Loucy (cell line): Measurements from ENCODE around the gene LILRB4.

Source experiments
- H2AFZ ChIP-seq: fragments of 200-600 bp; sonication (generic); 2 replicates; pipeline ENCODE4 v1.6.0; 2016; ENCODE audit warnings: antibody characterized with exemption, mild to moderate bottlenecking, low read length, moderate library complexity
- H3F3A ChIP-seq: fragments of 200-600 bp; 2 replicates; pipeline ENCODE4 v1.6.0; 2016; ENCODE audit warnings: antibody characterized with exemption, low read depth, mild to moderate bottlenecking
- H3K27me3 ChIP-seq: fragments of 200-600 bp; sonication (generic); 2 replicates; pipeline ENCODE4 v1.6.1; 2014; ENCODE audit warnings: low read length, mild to moderate bottlenecking; ENCODE audit not compliant: insufficient read depth, poor library complexity, severe bottlenecking
- H3K36me3 ChIP-seq: fragments of 200-600 bp; sonication (generic); 2 replicates; pipeline ENCODE4 v1.6.1; 2016; ENCODE audit warnings: low read length; ENCODE audit not compliant: insufficient read depth
- H3K4me1 ChIP-seq: fragments of 200-600 bp; sonication (generic); 2 replicates; pipeline ENCODE4 v1.5.1; 2014; ENCODE audit warnings: low read length, mild to moderate bottlenecking; ENCODE audit not compliant: insufficient read depth, poor library complexity, severe bottlenecking
- H3K4me2 ChIP-seq: fragments of 200-600 bp; sonication (generic); 2 replicates; pipeline ENCODE4 v1.6.0; 2014; ENCODE audit warnings: antibody characterized with exemption, low read length, low read depth, mild to moderate bottlenecking; ENCODE audit not compliant: poor library complexity, severe bottlenecking
- H3K4me3 ChIP-seq: fragments of 200-600 bp; sonication (generic); 2 replicates; pipeline ENCODE4 v1.5.1; 2014; ENCODE audit warnings: low read length, mild to moderate bottlenecking, mixed read lengths; ENCODE audit not compliant: poor library complexity, severe bottlenecking
- H3K79me2 ChIP-seq: fragments of 200-600 bp; sonication (generic); 2 replicates; pipeline ENCODE4 v1.6.1; 2014; ENCODE audit warnings: low read length; ENCODE audit not compliant: insufficient read depth
- H3K9ac ChIP-seq: fragments of 200-600 bp; sonication (generic); 2 replicates; pipeline ENCODE4 v1.6.0; 2014; ENCODE audit warnings: mild to moderate bottlenecking, low read depth, low read length, moderate library complexity; ENCODE audit not compliant: poor library complexity, severe bottlenecking
- H3K9me2 ChIP-seq: fragments of 200-600 bp; sonication (generic); replicated peaks from 2 replicates; pipeline ENCODE4 v1.6.1; 2016; ENCODE audit warnings: low read depth, low read length, mixed read lengths
- H3K9me3 ChIP-seq: fragments of 200-600 bp; sonication (generic); 2 replicates; pipeline ENCODE4 v1.6.1; 2014; ENCODE audit warnings: mild to moderate bottlenecking, antibody characterized with exemption, low read length, low read depth; ENCODE audit not compliant: insufficient read depth
- H4K20me1 ChIP-seq: fragments of 200-600 bp; sonication (generic); 2 replicates; pipeline ENCODE4 v1.6.0; 2014; ENCODE audit warnings: antibody characterized with exemption, low read length, mild to moderate bottlenecking; ENCODE audit not compliant: insufficient read depth, poor library complexity, severe bottlenecking
- EZH2phosphoT487 ChIP-seq: fragments of 200-600 bp; IDR thresholded peaks from 2 replicates; pipeline ENCODE4 v1.6.1; 2018; ENCODE audit warnings: antibody characterized with exemption, mild to moderate bottlenecking, moderate library complexity, borderline replicate concordance
- TF ChIP-seq, protein P1 (sequence below): fragments of 200-600 bp; sonication (generic); conservative IDR thresholded peaks from 2 replicates; pipeline ENCODE4 v1.5.1; 2014; ENCODE audit warnings: mild to moderate bottlenecking, antibody characterized with exemption, low read length

LILRB4 gene

DNA sequence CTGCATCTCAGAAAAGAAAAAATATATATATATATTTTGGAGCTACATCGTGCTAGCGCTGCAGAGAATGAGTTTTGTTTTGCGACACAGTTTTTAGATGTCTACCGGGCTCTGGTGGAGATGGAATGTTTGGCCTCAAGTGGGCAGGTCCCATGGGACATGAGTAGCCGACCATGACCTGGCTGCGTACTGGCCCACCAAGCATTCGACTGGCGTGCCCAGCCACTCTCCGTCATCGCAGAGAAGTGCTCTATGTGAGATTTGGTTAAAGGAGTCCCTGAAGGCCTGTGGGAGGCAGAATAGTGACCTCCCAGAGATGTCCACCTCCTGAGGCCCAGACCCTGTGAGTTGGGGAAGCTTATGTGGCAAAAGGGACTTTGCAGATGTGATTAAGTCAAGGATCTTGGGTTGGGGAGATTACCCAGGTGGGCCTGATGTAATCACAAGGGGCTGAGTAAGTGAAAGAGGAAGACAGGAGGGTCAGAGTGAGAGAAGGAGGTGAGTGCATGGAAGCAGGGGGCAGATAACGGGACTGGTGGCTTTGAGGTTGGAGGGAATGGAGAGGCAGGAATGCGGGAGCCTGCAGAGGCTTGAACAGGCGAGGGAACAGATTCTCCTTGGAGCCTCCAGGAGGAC is 821 bp upstream of the LILRB4 start:
- no peaks in the 10 kb centered on the region for H3F3A ChIP-seq
- H4K20me1 ChIP-seq = no peaks in the 10 kb centered on the region
- no peak overlapping the region for H3K9ac ChIP-seq
- no peaks in the 10 kb centered on the region for H3K9me2 ChIP-seq
- no peaks in the 10 kb centered on the region for H3K9me3 ChIP-seq
- H2AFZ ChIP-seq = no peak overlapping the region
- no peaks in the 10 kb centered on the region for H3K36me3 ChIP-seq
- H3K4me2 ChIP-seq = no peak overlapping the region
- H3K4me3 ChIP-seq = no peak overlapping the region
- no peaks in the 10 kb centered on the region for H3K4me1 ChIP-seq
- H3K27me3 ChIP-seq = no peaks in the 10 kb centered on the region
- TF ChIP-seq, protein P1, sequence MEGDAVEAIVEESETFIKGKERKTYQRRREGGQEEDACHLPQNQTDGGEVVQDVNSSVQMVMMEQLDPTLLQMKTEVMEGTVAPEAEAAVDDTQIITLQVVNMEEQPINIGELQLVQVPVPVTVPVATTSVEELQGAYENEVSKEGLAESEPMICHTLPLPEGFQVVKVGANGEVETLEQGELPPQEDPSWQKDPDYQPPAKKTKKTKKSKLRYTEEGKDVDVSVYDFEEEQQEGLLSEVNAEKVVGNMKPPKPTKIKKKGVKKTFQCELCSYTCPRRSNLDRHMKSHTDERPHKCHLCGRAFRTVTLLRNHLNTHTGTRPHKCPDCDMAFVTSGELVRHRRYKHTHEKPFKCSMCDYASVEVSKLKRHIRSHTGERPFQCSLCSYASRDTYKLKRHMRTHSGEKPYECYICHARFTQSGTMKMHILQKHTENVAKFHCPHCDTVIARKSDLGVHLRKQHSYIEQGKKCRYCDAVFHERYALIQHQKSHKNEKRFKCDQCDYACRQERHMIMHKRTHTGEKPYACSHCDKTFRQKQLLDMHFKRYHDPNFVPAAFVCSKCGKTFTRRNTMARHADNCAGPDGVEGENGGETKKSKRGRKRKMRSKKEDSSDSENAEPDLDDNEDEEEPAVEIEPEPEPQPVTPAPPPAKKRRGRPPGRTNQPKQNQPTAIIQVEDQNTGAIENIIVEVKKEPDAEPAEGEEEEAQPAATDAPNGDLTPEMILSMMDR = no peak
- TF ChIP-seq EZH2phosphoT487 = no peak
- no peaks in the 10 kb centered on the region for H3K79me2 ChIP-seq

DNA sequence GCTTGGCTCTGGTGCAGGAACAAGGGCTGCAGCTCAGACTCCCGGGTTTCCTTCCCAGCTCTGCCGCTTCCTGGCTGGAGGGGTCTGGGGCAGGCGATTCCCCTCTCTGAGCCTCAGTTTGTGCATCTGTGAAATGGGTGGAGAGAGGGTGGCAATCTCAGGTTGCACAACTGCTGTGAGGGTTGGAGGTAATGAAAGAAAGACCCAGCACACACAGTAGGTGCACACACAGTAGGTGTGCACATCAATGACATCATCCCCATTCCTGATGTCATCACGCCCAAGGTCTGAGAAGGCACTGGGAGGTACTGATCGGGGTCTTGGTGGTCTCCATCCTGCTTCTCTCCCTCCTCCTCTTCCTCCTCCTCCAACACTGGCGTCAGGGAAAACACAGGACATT is 2.7 kb downstream of the LILRB4 start:
- H3F3A ChIP-seq = no peaks in the 10 kb centered on the region
- no peaks in the 10 kb centered on the region for H3K36me3 ChIP-seq
- H3K9me2 ChIP-seq = no peaks in the 10 kb centered on the region
- H3K4me2 ChIP-seq = no peak overlapping the region
- no peak overlapping the region for H3K9ac ChIP-seq
- TF ChIP-seq EZH2phosphoT487 = no peak
- TF ChIP-seq, protein P1 = no peak
- peaks cover 6% of the 10 kb centered on the region; the same call in 1 of the 2 replicates for H3K9me3 ChIP-seq
- H4K20me1 ChIP-seq = no peaks in the 10 kb centered on the region
- no peaks in the 10 kb centered on the region for H3K27me3 ChIP-seq
- H3K4me1 ChIP-seq = no peaks in the 10 kb centered on the region
- H3K4me3 ChIP-seq = no peak overlapping the region
- no peak overlapping the region for H2AFZ ChIP-seq
- no peaks in the 10 kb centered on the region for H3K79me2 ChIP-seq

DNA sequence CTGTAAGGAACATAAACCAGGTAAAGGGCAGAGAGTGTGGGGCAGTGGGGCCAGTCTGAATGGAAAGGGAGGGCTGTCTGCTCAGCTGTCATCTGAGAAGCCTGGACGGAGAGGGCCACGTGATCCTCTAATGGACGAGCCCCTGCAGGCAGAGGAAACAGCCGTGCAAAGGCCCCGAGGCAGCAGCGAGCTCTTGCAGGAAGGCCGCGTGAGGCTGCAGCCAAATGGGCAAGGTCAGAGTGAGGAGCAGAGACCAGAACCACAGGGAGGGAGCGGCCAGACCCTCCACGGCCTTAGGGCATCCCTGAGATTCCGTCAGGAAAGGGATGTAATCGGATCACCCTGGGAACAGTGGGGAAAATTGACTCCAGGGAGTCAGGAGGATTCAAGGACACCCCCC is 4.4 kb downstream of the LILRB4 start:
- no peaks in the 10 kb centered on the region for H3K9me2 ChIP-seq
- no peak overlapping the region for H3K9ac ChIP-seq

More for the DNA sequence above, 4.4 kb downstream of the LILRB4 start:
- no peaks in the 10 kb centered on the region for H3K79me2 ChIP-seq
- no peak for TF ChIP-seq EZH2phosphoT487
- TF ChIP-seq, protein P1 = no peak
- no peak overlapping the region for H3K4me2 ChIP-seq
- H3K27me3 ChIP-seq = no peaks in the 10 kb centered on the region
- no peak overlapping the region for H3K4me3 ChIP-seq
- no peaks in the 10 kb centered on the region for H3K36me3 ChIP-seq
- H3K9me3 ChIP-seq = peaks cover 6% of the 10 kb centered on the region; the same call in 1 of the 2 replicates
- no peak overlapping the region for H2AFZ ChIP-seq
- no peaks in the 10 kb centered on the region for H4K20me1 ChIP-seq
- no peaks in the 10 kb centered on the region for H3K4me1 ChIP-seq
- H3F3A ChIP-seq = no peaks in the 10 kb centered on the region
